Measurements from ENCODE around the gene SUCO.
"Not testable (repeated sequence)": the region's sequence is repeated elsewhere in the genome, so short reads cannot be mapped to it uniquely, and the experiment has no call there.

SUCO gene

GRCh38 chr1:172559572-172560210 is 26.7 kb downstream of the SUCO start:
- DNase-seq (ENCODE audit: low read depth in 2 of 2), result no peak

DNA sequence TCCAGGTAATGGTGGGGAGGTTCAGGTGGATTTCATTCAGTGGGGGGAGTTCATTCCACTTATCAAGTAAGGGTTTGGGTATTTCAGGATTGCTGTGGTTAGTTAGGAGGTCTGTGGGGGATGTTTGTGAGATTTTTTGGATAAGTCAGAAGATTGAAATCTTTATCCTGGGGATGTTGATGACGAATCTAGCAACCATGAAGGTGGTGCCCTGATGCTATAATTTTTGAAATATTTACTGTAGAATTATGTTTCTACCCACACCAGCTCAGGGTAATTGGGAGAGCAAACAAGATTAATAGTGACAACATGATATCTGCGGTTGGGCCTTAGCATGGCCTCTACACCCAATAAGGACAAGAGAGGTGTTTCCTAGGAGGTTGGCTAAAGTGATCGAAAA is 28.3 kb downstream of the SUCO start:
- no peak for DNase-seq (ENCODE audit: low read depth in 2 of 2)

- DNase-seq (ENCODE audit: low read depth in 2 of 2), result no peak
These were observed 33.4 kb downstream of the SUCO start for GRCh38 chr1:172566196-172566997.

- DNase-seq (ENCODE audit: low read depth in 2 of 2), result no peak
These were observed 34.8 kb downstream of the SUCO start for GRCh38 chr1:172567720-172568119.

- DNase-seq (ENCODE audit: low read depth in 2 of 2), result no peak
These were observed 41.1 kb downstream of the SUCO start for GRCh38 chr1:172574080-172574479.

DNA sequence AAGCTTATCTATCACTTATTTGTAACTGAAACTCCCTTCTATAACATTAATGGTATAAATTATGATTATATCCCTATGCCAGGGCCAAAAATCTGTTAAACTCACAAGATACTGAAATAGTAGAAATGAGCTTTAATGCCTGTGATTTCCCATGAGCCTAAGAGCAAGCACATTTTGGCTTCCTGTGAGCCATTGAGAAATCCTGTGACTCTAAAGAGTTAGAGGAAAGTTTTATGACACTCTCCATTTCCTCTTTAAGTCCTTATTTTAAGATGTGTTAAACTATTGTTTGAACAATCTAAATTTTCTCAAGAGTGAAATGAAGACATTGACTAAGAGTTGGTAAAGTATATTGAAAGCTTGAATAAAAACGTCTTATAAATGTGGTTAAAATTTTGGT is 45.6 kb downstream of the SUCO start:
- DNase-seq (ENCODE audit: low read depth in 2 of 2), result no peak

- DNase-seq (ENCODE audit: low read depth in 2 of 2), result no peak
These were observed 48.3 kb downstream of the SUCO start for GRCh38 chr1:172581273-172581672.

DNA sequence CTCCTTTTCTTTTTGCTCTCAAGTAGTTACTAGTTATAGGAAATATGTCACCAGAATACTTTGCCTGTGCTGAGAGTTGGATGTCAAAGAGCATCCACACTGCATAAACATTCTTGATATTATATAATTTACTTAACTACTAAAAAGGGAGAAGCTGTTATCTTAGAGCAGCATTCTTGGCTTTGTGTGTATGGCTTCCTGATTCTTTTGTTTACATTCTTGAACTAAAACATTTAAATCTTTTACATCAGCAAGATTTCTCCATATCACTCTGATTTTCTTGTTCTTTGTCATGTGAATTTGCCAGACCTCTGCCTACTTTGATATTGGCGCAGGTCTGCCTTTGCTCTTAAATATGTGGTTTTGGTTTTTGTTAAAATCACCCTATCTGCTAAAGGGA is 48.8 kb downstream of the SUCO start:
- no peak for DNase-seq (ENCODE audit: low read depth in 2 of 2)

- no peak for DNase-seq (ENCODE audit: low read depth in 2 of 2)
These were observed 49.9 kb downstream of the SUCO start for GRCh38 chr1:172582889-172583288.

DNA sequence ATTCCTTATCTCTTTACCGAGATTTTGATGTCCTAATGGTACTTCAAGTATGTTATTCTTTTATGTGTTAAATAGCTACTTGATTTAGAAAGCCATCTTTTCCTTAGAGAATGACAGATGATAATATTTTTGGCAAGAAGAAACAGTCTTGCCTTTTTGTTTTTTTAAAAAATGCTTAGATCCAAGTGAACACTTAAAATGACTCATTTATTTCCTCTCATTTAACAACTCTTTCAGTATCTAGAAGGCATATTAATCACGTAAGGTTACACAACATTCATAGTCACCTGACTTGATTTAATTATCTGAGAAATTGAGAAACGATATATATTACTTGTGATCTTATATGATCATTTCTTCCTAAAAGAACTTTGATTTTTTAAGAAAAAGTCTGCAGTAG is 52.4 kb downstream of the SUCO start:
- DNase-seq (ENCODE audit: low read depth in 2 of 2), result no peak

DNA sequence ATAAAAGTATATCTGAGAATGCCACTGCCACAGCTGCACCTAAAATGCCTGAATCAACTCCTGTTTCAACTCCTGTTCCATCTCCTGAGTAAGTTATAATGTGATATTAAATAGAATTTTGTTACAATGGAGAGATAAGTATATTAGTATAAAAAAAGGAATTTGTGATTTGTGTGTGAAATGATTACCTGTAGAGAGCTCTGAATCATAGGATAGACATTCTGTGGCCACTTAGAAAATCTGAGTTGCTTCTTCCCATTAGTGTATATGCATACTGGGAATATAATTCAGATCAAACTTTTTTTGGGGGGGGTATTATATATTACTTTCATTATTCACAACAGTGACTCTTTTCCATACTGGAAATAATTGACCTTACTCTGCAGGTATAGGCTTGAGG is 52.9 kb downstream of the SUCO start:
- no peak for DNase-seq (ENCODE audit: low read depth in 2 of 2)

DNA sequence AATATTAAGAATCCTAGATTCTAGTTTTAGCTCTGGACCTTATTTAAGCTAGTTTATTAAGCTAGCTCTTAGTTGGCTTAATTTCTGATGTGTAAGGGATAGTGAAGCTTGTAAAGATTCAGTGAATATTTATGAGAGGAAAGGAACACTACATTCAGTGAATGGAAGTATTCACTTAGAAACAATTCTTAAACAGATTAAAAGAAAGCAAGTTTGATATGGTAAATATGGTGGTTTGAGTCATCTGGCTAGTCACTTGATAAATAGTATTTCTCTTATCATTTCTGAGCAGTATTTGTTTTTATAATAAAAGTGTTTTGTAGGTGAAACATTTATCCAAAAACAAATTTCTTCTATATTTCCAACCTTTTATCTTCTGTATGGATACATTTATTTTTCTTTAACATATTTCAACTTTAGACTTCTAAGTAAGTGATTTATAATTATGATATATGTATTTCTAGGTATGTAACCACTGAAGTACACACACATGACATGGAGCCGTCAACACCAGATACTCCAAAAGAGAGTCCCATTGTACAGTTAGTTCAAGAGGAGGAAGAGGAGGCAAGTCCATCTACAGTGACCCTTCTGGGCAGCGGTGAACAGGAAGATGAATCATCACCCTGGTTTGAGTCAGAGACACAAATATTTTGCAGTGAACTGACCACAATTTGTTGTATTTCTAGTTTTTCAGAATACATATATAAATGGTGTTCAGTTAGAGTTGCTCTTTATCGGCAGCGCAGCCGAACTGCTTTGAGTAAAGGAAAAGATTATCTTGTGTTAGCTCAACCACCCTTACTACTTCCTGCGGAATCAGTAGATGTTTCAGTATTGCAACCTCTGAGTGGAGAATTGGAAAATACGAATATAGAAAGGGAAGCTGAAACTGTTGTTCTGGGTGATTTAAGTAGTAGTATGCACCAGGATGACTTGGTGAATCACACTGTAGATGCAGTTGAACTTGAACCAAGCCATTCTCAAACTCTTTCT is 55.6 kb downstream of the SUCO start:
- no peak for DNase-seq (ENCODE audit: low read depth in 2 of 2)

- DNase-seq (ENCODE audit: low read depth in 2 of 2), result no peak
These were observed 56.6 kb downstream of the SUCO start for GRCh38 chr1:172589553-172589952.

GRCh38 chr1:172591429-172591828 is 58.5 kb downstream of the SUCO start:
- not testable (repeated sequence) for DNase-seq (ENCODE audit: low read depth in 2 of 2)

- not testable (repeated sequence) for DNase-seq (ENCODE audit: low read depth in 2 of 2)
These were observed 62.1 kb downstream of the SUCO start for GRCh38 chr1:172595066-172595465.

- not testable (repeated sequence) for DNase-seq (ENCODE audit: low read depth in 2 of 2)
These were observed 63.8 kb downstream of the SUCO start for GRCh38 chr1:172596782-172597181.

GRCh38 chr1:172599912-172600311 is 67.0 kb downstream of the SUCO start:
- DNase-seq (ENCODE audit: low read depth in 2 of 2), result no peak

GRCh38 chr1:172600615-172601014 is 67.7 kb downstream of the SUCO start:
- DNase-seq (ENCODE audit: low read depth in 2 of 2), result no peak

DNA sequence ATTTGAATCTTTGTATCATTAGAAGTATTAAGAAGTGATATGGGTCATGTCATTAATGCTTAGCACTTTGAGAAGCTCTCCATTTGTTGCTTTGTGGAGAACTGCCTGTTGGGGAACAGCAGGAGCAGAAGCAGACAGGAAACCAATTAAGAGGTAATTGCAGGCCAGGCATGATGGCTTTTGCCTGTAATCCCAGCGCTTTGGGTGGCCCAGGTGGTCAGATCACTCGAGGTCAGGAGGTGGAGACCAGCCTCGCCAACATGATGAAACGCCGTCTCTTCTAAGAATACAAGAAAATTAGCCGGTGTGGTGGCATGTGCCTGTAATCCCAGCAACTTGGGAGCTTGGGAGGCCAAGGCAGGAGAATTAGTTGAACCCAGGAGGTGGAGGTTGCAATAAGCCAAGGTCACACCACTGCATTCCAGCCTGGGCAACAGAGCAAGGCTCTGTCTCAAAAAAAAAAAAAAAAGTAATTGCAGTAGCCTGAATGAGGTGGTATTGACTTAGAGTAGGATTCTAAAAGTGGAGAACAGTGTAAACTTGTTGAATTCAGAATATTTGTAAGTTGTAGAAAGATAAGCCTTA is 68.2 kb downstream of the SUCO start:
- no peak for DNase-seq (ENCODE audit: low read depth in 2 of 2)

- DNase-seq (ENCODE audit: low read depth in 2 of 2), result no peak
These were observed 69.8 kb downstream of the SUCO start for GRCh38 chr1:172602706-172603105.

GRCh38 chr1:172603816-172604215 is 70.9 kb downstream of the SUCO start:
- no peak for DNase-seq (ENCODE audit: low read depth in 2 of 2)

DNA sequence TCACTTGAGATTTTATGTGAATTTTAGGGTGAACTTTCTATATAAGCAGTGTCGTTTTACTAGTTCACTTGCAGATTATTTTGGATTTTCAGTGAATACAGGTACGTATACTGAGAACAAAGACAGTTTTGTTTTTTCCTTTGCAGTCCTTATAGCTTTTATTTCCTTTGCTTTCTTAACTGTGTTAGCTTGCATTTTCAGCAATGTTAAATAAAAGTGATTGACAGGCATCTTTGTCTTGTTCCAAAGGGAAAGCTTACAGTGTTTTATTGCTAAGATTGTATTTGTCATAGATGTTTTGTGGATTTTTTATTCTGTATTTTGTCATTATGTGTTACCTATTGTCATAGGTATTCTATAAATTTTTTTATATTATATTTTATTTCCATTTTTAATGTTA is 72.7 kb downstream of the SUCO start:
- DNase-seq (ENCODE audit: low read depth in 2 of 2), result no peak
